ENCODE results near the gene TBX5. TPM values are rescaled to one million over a fixed set of nuclear protein-coding genes. Genes with fewer than 3 reads are reported as not detected.

Gene TBX5
- total and polyA plus RNA-seq, 9 donors, result 0.04 to 0.23 (median 0.17) TPM; not detected in 5

GRCh38 chr12:114343585-114344302 lies 62.2 kb downstream of the TBX5 start:
- no peak for DNase-seq
- intact Hi-C loops (cut with DNase I), result no loop called here
- H3K9me3 ChIP-seq, result no peaks in the 10 kb centered on the region

GRCh38 chr12:114342656-114343055 lies 63.3 kb downstream of the TBX5 start:
- intact Hi-C loops (cut with DNase I), result no loop called here
- DNase-seq, result no peak
- H3K4me3 ChIP-seq, result no peak overlapping the region
- no peak overlapping the region for H3K27ac ChIP-seq
- no peaks in the 10 kb centered on the region for H3K9me3 ChIP-seq
- H3K4me1 ChIP-seq (ENCODE audit: insufficient read depth), result no peaks in the 10 kb centered on the region
- TF ChIP-seq CTCF (IDR thresholded peaks at IDR 0.05) (no peak), POLR2A (IDR thresholded peaks at IDR 0.05) (no peak), EP300 (IDR thresholded peaks at IDR 0.05) (no peak)
- WGBS, 3 donors, result 21 to 35% (median 31%) methylated on average over 5 of the region's 5 CpGs
- H3K27me3 ChIP-seq, result no peaks in the 10 kb centered on the region
- H3K36me3 ChIP-seq, result no peaks in the 10 kb centered on the region

More at GRCh38 chr12:114343585-114344302, 62.2 kb downstream of the TBX5 start:
- WGBS, 3 donors, result 64 to 78% (median 65%) methylated on average over 4 of the region's 4 CpGs
- Histone ChIP-seq H3K4me1 (ENCODE audit: insufficient read depth) (no peaks in the 10 kb centered on the region), H3K36me3 (no peaks in the 10 kb centered on the region), H3K27ac (no peak overlapping the region), H3K27me3 (no peaks in the 10 kb centered on the region), H3K4me3 (no peak overlapping the region)
- TF ChIP-seq EP300 (IDR thresholded peaks at IDR 0.05) (no peak), CTCF (IDR thresholded peaks at IDR 0.05) (no peak), POLR2A (IDR thresholded peaks at IDR 0.05) (no peak)

GRCh38 chr12:114341635-114342034 lies 64.3 kb downstream of the TBX5 start:
- Histone ChIP-seq H3K36me3 (no peaks in the 10 kb centered on the region), H3K4me3 (no peak overlapping the region), H3K27me3 (no peaks in the 10 kb centered on the region), H3K9me3 (no peaks in the 10 kb centered on the region), H3K4me1 (ENCODE audit: insufficient read depth) (no peaks in the 10 kb centered on the region), H3K27ac (no peak overlapping the region)
- DNase-seq, result no peak
- intact Hi-C loops (cut with DNase I), result no loop called here
- WGBS, 3 donors, result 71 to 80% (median 71%) methylated on average over 6 of the region's 6 CpGs
- TF ChIP-seq EP300 (IDR thresholded peaks at IDR 0.05), result no peak
- no peak for TF ChIP-seq POLR2A (IDR thresholded peaks at IDR 0.05)
- TF ChIP-seq CTCF (IDR thresholded peaks at IDR 0.05), result no peak

GRCh38 chr12:114340231-114340630 lies 65.7 kb downstream of the TBX5 start:
- no peaks in the 10 kb centered on the region for H3K4me1 ChIP-seq (ENCODE audit: insufficient read depth)
- no peak for DNase-seq
- WGBS, 3 donors, result 55 to 66% (median 58%) methylated on average over 3 of the region's 3 CpGs
- TF ChIP-seq EP300 (IDR thresholded peaks at IDR 0.05) (no peak), CTCF (IDR thresholded peaks at IDR 0.05) (no peak)
- no peak overlapping the region for H3K4me3 ChIP-seq
- no peak overlapping the region for H3K27ac ChIP-seq
- no peaks in the 10 kb centered on the region for H3K27me3 ChIP-seq
- no peaks in the 10 kb centered on the region for H3K36me3 ChIP-seq
- intact Hi-C loops (cut with DNase I), result no loop called here
- no peaks in the 10 kb centered on the region for H3K9me3 ChIP-seq
